Fibroblast of peridontal ligament (primary cell): ENCODE data around the gene ROPN1.
"Not testable (repeated sequence)": the region's sequence is repeated elsewhere in the genome, so short reads cannot be mapped to it uniquely, and the experiment has no call there.

Experiments used
- DNase-seq: peaks from one replicate; pipeline ENCODE4 v3.0.0-alpha.2; 2010; ENCODE audit errors: extremely low read depth

The ROPN1 gene

DNA sequence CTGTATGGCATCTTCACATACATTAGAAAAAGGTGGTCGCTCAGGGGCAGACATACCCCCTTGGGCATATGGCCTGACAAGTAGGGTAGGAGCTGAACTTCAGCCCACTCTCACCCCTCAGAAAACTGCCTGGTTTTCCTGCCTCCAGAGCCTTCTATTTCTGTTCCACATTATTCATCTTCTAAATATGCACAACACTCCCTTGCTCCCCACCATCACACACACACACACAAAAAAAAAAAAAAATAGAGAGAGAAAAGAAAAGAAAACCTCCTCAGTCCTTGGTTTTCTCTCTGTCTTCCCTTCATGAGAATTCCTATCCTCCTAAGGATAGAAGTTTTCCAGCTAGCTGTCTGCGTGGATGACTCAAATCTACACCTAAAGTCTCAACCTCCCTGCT is 5.6 kb upstream of the ROPN1 start:
- no peak for DNase-seq

DNA sequence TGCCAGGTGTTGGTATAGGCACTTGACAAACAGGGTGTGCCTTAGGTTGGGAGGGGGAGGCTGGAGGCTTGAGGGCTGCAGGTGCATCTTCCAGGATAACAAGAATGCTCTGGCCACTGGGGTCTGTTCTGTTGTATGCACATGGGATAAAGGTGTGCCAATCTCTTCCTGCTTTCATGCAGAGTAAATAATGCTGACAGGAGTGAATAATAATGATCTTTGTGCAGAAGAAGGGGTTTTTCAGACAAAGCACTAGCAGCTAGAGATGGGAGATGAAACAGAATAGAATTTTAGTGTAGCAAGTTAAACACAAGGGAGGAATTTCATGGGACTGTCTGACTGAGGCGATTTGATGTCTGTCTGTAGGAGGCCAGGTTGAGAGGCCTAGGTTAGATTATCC is 1.9 kb upstream of the ROPN1 start:
- DNase-seq = no peak

DNA sequence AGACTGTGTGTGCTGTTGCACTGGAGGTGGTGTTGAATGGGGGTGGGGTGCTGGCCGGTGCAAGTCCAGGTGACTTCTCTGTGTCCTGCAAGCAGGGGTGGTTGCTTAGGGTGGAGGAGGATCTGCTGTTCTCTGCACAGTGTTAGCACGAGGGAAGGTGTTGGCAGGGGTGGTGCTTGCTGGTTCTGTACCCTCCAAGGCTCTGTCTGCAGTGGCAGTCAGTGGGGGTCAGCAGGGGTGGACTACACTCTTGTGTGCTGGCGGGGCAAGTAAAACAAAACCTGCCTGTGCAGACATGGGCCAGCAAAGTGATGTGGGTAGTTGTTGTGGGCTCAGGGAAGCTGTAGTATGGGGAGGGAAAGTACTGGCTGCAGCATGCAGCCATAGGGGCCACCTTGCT is 5.5 kb downstream of the ROPN1 start:
- DNase-seq = no peak

DNA sequence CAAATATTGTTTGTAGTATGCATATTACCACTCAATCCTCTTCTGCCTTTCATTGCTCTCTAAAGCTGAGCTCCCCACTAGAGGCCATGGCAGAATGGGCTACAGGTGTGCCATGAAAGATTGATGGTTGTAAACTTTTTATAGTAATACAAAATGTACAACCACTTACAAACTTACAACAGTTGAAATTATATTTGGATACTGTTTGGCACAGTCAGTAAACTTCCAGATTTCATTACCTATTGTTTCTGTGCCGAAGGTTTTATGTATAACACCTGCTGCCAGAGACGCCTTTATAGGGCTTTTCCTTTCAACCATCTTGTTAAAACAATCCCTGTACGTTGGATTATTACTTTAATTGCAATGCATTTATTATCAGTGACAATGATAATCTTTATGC is 7.0 kb downstream of the ROPN1 start:
- no peak for DNase-seq

DNA sequence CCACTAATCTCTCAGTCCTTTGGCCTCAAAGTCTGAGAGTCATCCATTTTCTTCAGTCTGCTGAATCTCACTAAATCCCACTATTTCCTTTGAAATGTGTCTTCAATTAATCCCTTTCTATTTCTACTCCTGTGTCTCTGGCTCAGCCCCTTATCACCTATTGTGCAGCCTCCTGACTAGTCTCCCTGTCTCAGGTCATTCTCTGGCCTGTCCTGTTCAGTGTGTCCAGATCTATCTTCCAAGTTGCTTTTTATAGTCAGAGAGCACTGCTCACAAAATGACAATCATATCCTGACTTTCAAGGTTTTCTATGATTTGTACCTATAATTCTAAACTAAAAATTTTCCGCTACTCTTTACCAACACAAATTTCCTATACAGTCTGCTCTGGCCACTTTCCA is 7.6 kb downstream of the ROPN1 start:
- no peak for DNase-seq

DNA sequence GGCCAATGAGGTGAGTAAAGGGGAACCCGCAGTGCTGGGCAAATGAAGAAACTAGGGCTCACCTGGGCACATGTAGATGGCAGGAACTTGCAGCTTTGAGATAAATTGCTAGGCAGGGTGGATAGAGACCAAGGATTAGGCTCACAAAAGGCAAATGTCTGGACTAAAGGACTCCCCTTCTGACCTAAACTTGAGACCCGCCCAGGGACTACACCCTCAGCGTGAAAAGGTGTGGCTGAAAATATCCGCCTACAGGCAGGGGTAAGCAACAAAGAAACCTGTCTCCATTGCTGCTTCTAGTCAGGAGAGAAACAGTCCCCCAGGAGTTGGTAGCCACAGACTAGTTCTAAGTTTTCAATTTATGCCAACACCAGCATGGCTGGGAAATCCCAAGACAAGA is 10.6 kb downstream of the ROPN1 start:
- DNase-seq = not testable (repeated sequence)

DNA sequence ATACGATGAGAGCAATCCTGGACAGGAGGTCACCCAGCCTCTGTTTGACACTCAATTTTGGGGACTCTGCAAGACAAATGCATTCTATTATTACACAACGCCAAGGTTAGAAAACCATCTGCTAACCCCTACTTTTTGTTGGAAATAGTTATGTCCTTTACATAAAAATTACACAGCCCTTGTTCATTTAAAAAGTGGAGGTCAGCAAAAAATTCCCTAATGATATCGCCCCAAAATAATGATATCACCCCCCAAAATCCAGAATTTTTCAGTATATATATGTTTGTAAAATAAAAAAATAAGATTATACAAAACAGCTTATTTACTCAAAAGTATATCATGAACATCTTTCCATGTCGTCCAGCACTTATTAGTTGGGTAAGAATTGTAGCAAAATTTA is 11.4 kb downstream of the ROPN1 start:
- no peak for DNase-seq

DNA sequence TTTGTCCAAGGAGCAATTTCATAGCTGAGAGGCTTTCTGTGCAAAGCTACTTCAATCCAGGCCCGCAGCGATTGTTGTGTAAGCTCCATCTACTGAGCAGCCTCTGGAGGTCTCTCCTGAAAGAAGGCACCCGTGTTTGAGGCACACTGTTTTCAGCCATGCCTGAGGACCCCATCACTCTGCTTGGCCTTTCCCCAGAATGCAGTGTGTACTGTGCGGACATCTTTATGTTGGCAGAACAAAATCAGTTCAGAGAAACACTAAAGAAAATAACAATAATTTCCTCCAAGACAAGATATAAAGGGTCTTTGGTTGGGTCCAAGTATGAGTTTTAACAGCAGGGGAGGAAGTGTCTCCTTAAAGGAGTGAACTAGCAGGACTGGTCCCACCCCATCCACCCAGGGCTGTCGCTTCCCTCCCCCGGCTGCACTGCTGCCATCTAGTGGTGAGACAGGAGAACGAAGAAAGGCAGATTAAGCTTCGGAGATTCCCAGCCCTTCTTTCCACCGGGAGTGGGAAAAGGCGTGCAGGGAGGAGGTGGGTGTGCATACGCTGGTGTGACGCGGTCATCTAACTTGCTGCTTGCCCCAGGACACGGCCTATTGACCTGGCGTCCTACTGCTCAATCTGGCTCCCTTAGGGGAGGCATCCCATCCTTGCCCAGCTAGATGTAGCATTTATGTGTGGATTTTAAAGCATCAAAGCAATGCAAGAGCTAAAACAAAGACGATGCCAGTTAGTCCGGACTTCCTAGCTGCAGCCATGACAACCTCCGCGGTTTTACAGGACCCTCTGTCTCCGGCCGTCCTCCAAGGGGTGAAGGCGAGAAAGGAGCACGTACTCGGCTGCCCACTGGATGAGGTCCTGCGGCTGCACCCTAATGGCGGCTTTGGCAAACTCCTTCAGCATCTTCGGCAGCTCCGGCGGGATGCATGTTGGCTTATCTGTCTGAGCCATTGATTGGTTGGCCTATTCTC is 12.1 kb downstream of the ROPN1 start:
- peak; percentile 50 for DNase-seq

DNA sequence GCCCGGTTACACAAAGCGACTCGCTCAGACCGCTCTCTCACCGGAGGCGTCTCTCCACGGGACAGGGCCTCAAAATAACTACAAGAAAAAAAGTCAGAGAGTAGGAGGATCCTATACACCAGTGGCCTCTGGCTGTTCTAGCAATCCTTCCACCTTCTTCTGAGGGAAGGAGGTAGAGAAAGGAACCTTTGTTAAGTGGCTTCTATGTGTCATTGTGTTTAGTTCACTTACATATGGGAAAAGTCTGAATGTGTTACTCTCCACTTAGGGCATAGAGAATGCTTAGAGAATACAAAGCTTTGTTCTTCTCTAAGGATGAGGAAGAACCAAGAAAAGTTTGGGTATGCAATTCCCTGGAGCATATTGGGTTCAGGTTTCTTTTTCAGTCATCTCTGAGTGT is 15.0 kb downstream of the ROPN1 start:
- DNase-seq = not testable (repeated sequence)

DNA sequence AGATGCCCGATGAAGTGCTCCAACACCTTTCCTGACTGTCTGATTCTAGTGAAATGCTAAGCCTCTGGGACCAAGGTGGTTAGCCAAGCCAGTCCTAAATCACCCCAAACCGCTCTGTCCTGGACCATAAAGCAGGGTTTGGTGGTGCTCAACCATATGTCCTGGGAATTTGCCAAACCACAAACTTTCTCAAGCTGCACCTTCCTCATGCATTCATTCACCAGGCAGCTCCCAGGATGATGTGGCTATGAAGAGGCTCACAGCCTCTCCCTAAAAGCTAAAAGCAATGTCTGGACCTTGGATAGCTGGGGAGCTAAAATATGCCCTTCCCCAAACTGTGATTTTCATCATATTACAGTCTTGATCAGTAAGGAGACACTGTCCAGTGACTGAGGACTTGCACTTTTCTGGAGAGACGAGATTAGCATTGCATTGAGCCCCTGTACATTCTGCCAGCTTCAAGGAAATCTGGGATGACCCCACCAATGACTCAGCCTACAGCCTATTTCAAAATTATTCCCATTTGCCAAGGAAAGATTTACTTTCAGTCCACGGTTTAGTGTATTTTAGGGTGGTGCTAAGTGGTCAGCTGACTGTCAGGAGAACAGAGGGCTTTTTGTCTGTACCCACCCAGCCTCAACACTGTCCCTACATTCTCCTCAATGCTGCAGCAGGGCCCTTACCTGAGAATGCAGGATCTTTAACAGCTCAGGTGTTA is 15.6 kb downstream of the ROPN1 start:
- peak; percentile 63 for DNase-seq

DNA sequence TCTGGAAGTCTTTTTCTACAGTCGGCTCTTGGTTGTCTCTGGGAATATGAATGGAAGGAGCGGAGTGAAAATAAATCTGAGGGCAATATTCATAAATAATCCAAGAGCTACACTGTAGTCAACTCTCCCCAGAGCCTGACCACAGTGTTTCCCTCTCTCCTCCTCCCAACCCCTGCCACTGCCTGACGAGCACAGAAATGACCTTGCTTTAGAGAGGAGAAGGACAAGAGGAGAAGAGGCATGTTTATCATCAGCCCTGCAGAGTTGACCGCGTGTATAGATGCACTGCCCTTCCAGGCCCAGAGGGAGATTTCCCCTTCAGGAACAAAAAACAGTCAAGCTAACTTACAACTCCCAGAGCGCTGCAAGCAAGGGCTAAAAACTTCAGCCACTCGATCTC is 16.9 kb downstream of the ROPN1 start:
- DNase-seq = not testable (repeated sequence)

DNA sequence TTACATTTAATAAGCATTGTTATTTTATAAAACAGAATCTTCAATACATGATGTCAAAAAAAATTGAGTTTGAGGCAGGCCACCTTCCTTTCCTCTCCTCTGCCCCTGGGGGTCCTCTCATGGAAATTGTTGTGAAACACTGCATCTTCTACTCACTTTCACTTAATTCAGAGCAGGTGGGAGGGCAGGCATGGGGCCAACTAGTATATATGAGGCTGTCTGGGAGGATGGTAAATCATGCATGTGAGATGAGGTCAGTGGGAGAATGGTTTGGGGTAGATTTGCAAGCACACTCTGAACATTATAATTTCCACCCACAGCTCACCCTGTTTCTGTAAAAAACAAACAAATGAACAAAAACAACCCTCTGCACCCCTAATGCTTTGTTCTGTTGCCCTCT is 20.5 kb downstream of the ROPN1 start:
- peak; percentile 16 for DNase-seq

DNA sequence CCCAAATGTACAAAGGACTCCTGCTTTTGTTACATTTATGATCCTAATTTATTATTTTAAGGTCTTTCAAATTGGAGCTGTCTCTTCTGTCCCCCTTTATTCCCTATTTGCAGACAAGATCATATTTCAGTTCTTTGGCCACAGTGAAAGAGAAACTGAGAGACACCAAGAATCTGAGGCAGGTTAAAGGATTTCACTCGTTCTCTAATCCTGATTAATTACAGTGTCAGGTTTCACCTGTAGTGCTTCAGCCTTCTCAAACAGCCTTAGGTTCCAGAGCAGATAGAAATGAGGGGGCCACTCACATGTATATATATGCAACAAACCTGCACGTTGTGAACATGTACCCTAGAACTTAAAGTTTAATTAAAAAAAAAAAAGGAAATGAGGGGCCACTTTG is 24.7 kb downstream of the ROPN1 start:
- DNase-seq = not testable (repeated sequence)

DNA sequence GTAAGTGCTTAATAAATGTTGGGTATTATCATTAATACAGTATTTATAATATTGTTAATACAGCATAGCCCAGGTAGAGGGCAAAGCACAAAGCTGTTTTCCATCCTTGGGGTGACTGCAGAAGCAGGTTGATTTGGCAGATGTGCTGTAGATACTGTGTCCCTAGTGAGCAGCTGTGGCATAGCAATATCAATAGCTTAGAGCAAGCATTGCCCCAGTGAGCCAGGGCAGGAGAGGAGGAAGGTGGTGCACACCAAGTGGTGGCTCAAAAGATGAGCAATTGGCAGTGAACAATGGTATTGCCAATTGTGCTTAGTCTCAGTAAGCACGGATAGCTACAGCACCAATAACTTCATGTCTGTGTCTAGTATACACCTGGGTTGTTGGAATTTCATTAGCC is 25.1 kb downstream of the ROPN1 start:
- DNase-seq = not testable (repeated sequence)

DNA sequence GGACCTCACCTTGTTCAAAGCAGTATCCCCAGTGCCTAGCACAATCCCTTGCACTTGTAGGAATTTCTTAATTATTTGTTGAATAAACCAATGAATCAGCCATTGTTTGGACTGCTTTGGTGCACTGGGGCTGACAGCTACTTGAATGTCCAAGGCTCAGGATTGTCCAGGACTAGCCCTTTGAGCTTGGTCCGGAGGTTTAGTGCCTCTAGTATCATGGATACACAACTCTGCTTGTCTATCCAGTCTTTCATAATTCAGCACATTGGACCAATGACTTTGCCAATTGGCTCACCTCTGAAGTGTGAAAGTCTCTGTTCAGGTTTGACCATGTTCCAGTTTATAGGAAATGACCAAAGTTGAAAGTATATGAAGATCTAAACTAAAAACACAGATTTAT is 27.1 kb downstream of the ROPN1 start:
- DNase-seq = not testable (repeated sequence)

DNA sequence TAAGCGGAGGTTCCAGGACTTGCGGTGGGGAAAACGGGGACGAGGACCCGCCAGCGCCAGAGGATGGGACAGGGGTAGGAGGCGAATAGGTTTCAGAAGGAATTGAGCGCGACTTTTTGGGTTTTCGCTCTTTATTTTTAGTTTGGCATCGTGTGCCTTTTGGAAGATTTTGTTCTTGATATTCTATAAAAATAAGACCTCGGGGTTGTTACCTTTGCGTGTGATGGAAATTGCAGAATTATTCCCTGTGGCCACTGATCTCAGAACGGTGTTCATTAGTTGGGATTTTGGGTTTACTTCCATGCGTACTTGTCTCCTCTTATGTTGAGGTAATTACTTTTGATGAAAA is 30.4 kb downstream of the ROPN1 start:
- no peak for DNase-seq

DNA sequence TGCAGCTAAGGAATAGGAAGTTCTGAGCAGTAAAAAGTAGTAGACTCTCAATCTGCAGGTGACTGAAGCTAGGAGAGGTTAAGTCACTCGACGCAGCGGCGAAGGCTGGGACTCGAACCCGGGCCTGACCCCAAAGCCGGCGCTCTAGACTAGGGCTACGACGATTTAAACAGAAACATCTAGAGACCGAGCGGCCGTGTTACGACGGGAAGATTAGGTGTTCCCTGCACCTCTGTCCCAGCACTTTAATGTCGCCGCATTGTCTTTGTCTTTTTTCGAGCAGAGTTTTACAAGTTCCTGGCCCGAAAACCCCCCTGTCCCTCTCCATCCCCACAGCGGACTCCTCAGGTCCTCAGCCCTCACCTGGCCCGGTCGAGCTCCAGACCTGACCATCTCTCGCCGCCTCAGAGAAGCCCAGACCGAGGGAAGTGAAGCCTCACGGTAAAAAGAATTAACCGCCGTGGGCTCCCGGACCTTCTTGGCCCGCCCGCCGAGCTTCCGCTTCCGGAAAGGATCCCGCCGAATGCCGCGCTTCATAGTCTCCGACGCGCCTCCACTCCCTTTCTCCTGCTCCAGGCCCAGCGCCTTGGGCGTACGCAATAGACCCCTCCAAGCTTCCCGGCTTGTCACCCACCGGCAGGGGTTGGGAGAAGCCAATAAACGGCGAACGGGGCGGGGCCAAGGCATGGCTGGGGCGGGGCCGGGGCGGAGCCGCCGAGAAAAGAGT is 31.0 kb downstream of the ROPN1 start, which contains the start of gene CCDC14:
Gene CCDC14, minus strand, starts transcription at position 449 of the 727 bp plus-strand sequence. Its CDS starts 56 bp downstream, at position 393.
- DNase-seq = peak; percentile 91

DNA sequence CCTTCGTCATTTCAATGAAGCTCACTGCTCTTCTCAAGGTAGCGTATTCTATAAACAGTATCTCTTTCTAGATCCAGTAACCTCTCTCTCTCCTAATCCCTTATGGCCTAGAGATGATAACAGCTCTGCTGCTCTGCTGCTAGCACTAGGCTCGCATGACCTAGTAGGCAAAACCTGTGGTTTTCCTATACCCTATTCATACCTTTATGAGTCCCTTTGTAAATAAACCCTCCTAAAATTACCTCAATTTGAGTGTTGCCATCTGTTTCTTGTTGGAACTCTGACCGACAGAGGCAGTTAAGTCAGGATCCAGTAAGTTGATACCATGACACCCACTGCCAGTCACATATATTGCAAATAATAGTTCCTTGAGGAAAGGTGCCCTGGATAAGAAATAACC is 38.2 kb downstream of the ROPN1 start:
- no peak for DNase-seq

DNA sequence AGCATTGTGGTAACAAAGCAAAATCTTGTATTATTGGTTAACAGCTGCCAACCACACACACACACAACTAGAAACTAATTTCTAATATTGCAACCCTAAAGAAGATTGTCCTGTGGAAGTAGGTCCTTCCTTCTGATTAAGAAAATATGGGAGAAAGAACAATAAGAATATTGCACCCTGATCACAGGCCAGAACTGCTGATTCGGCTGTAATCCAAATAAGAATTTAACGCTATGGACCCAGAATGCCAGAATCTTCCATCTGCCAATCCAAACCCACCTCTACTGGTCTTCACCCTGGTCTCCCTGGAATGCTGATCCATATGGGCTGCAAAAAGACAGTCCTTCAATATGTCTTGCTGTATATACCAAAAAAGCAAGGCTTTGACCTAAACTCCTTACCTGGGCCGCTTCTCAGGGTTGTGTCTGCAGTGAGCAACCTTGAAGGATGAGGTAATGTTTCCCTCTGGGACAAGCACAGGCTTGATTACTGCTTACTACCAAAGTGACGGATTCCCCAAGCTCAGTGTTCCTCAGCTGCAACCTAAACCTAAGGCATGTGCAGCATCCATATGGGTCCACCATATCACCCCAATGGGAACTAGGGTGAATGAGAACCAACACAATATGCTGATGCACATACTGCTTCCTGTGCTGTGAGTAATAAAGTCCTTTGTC is 38.9 kb downstream of the ROPN1 start:
- DNase-seq = no peak

DNA sequence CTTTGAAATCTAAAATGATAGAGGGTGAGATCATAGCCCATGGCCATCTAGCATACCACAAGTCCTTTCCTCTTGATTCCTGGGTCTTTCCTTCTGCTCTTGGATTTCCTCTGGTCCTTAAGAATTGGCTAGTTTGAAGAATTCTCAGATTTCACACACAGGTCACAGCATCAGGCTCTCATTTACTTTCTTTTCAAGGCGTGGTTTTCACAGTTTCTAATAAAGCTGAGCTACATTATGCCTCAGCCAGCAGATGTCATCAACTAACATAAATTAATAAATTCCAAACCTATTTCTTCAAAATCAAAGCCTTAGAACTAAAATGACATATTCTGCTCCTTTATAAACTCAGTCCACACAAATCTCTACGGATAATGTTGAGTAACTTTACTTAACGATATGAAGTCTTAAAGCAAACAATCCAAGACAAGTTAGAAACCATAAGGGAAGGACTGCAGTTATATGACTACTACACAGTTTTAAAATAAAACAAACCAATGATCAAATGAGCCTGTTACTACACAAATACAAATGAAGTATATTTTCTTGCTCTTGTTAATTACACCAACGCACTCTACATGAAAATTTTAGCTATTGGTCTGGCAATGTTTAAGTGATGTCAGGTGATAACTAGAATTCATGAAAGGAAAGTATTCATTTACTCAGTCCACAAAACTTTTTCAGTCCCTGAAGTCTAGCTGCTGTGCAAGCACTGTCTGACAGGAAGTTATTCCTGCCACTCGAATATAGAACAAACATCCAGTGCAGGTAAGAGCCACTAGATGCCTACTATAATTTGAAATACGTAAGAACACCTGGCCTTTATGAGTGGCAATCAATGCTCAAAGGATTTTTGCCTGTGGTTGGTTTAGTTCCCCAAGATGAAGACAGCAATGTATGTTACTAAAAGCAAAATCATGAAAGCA is 40.1 kb downstream of the ROPN1 start:
- peak; percentile 4 for DNase-seq

DNA sequence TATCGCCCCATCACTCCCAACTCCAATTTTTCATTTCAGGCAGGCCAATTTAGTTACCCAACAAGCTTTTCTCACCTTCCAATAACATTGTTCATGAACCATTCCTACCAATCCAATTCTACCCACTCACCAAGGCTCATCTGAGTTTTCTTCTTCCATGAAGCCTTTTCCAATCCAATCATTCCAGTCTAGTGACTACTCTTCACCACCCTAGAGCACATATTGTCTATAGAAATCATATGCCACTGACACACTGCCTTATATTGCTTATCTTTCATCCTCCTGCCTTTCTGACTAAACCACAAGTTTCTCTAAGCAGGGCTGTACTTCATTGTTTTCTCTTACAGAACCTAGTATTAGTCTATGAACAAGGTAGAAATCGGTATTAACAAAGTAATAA is 42.3 kb downstream of the ROPN1 start:
- DNase-seq = peak; percentile 52
